ENCODE measurements around the gene TEX35.

The TEX35 gene

GRCh38 chr1:178530037-178530402, 17.1 kb downstream of the TEX35 start:
- ChIA-PET CTCF (interaction anchor here (1.5 kb wide), 1 partner anchor 231 kb away, joined by 4 read pairs; no protein-coding TSS in a partner anchor), POLR2A (interaction anchor here (0.6 kb wide), 1 partner anchor 12 kb away, joined by 3 read pairs; no protein-coding TSS in a partner anchor)
- TF ChIP-seq, protein P1, sequence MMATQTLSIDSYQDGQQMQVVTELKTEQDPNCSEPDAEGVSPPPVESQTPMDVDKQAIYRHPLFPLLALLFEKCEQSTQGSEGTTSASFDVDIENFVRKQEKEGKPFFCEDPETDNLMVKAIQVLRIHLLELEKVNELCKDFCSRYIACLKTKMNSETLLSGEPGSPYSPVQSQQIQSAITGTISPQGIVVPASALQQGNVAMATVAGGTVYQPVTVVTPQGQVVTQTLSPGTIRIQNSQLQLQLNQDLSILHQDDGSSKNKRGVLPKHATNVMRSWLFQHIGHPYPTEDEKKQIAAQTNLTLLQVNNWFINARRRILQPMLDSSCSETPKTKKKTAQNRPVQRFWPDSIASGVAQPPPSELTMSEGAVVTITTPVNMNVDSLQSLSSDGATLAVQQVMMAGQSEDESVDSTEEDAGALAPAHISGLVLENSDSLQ (IDR thresholded peaks at IDR 0.05), result no peak
- DNase-seq (ENCODE audit: extremely low spot score), result no peak

DNA sequence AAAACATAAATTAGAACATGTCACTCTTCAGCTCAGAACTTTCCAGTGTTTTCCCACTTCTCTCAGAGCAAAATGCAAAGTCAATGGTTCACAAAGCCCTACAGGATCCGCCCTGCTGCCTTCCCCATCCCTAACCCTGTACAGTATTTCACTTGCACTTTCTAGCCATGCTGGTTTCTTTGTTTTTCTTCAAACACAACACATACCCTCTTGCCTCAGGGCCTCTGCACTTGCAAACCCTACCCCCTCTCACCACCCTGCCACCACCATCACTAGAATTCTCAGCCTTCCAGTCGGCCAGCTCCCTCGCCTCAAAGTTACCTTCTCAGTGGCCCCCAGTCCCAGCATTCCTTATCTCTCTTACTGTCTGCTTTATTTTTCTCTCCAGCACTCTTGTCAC, 17.6 kb downstream of the TEX35 start:
- POLR2A ChIA-PET, result interaction anchor here (0.6 kb wide), 1 partner anchor 11 kb away, joined by 3 read pairs; no protein-coding TSS in a partner anchor
- DNase-seq (ENCODE audit: extremely low spot score), result no peak
- CTCF ChIA-PET, result interaction anchor here (1.5 kb wide), 1 partner anchor 231 kb away, joined by 4 read pairs; no protein-coding TSS in a partner anchor
- no peak for TF ChIP-seq SP1 (IDR thresholded peaks at IDR 0.05)
- no peak for TF ChIP-seq L3MBTL2 (conservative IDR thresholded peaks at IDR 0.05)
- no peak for TF ChIP-seq ZNF384 (IDR thresholded peaks at IDR 0.05)
- no peak for TF ChIP-seq LEF1 (IDR thresholded peaks at IDR 0.05; ENCODE audit: borderline replicate concordance)
- no peak for TF ChIP-seq FOXK2 (IDR thresholded peaks at IDR 0.05)
- no peak for TF ChIP-seq ARNT (IDR thresholded peaks at IDR 0.05)
- TF ChIP-seq HDGF (IDR thresholded peaks at IDR 0.05; ENCODE audit: borderline replicate concordance), result no peak
- TF ChIP-seq NFRKB (IDR thresholded peaks at IDR 0.05), result no peak
- no peak for TF ChIP-seq BHLHE40 (IDR thresholded peaks at IDR 0.05; ENCODE audit: borderline replicate concordance)
- no peak for TF ChIP-seq TARDBP (IDR thresholded peaks at IDR 0.05)
- TF ChIP-seq SUZ12 (IDR thresholded peaks at IDR 0.05), result no peak
- no peak for TF ChIP-seq FOXM1 (IDR thresholded peaks at IDR 0.05; ENCODE audit: borderline replicate concordance)
- TF ChIP-seq CTBP1 (IDR thresholded peaks at IDR 0.05; ENCODE audit: borderline replicate concordance), result no peak

DNA sequence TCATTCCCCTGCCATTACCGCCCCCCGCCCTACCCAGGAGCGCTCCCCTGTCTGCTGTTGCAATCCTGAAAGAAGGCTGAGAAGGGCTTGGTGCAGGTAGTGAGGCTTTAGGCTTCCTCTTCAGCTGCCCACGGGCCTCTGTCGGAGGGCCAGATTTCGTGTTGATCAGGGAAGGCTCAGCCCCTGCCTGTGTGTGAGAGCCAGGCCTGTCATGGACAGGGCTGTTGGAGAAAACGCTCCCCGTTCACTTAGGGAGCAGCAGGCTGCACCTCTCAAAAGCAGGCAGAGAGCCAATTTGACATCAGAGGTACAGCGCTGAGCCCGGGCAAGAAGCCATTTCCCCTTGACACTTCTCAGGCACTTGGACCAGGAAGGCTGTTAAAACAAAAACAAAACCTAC, 19.0 kb downstream of the TEX35 start:
- TF ChIP-seq LEF1 (IDR thresholded peaks at IDR 0.05; ENCODE audit: borderline replicate concordance), result no peak
- TF ChIP-seq HDGF (IDR thresholded peaks at IDR 0.05; ENCODE audit: borderline replicate concordance), result no peak
- no peak for TF ChIP-seq SUZ12 (IDR thresholded peaks at IDR 0.05)
- TF ChIP-seq, protein P1 (IDR thresholded peaks at IDR 0.05), result no peak
- no peak for TF ChIP-seq FOXA1 (IDR thresholded peaks at IDR 0.05)
- TF ChIP-seq TARDBP (IDR thresholded peaks at IDR 0.05), result no peak
- no peak for TF ChIP-seq ARNT (IDR thresholded peaks at IDR 0.05)
- TF ChIP-seq SP1 (IDR thresholded peaks at IDR 0.05), result no peak
- no peak for TF ChIP-seq NFRKB (IDR thresholded peaks at IDR 0.05)
- no peak for TF ChIP-seq FOXK2 (IDR thresholded peaks at IDR 0.05)
- no peak for TF ChIP-seq L3MBTL2 (conservative IDR thresholded peaks at IDR 0.05)
- DNase-seq (ENCODE audit: extremely low spot score), result no peak
- ChIA-PET POLR2A (no interaction called here), CTCF (interaction anchor here (0.6 to 1.9 kb wide), 6 partner anchors 63 to 584 kb away, joined by 3 to 13 read pairs (median 4); no protein-coding TSS in a partner anchor)

DNA sequence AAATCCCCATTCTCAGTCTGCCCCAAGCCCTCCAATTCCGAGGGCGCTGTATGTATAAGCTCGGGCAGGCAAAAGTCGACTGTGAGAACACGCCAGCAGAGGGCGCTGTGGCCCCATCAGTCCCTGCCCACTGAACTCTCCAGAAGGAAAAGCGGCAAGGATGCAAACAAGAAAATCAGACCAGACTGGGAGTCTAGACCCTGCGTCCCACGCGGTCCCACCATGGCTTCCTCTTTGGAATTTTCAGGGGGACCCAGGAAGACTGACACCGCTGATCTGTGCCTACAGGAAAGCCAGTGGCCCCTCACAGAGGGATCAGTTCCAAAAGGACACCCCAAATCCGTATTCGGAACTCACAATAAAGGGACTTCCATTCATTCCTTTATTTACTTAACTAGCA, 19.5 kb downstream of the TEX35 start:
- peak; percentile 93 for DNase-seq (ENCODE audit: extremely low spot score)
- TF ChIP-seq ARNT (IDR thresholded peaks at IDR 0.05), result no peak
- no peak for TF ChIP-seq TARDBP (IDR thresholded peaks at IDR 0.05)
- no peak for TF ChIP-seq ELF4 (IDR thresholded peaks at IDR 0.05)
- peak; percentile 58 for TF ChIP-seq L3MBTL2 (conservative IDR thresholded peaks at IDR 0.05)
- no peak for TF ChIP-seq LEF1 (IDR thresholded peaks at IDR 0.05; ENCODE audit: borderline replicate concordance)
- ChIA-PET POLR2A (interaction anchor here (1.4 kb wide), 1 partner anchor 10 kb away, joined by 3 read pairs; no protein-coding TSS in a partner anchor), CTCF (interaction anchor here (0.6 to 1.9 kb wide), 11 partner anchors 10 to 584 kb away, joined by 3 to 13 read pairs (median 4); no protein-coding TSS in a partner anchor)

DNA sequence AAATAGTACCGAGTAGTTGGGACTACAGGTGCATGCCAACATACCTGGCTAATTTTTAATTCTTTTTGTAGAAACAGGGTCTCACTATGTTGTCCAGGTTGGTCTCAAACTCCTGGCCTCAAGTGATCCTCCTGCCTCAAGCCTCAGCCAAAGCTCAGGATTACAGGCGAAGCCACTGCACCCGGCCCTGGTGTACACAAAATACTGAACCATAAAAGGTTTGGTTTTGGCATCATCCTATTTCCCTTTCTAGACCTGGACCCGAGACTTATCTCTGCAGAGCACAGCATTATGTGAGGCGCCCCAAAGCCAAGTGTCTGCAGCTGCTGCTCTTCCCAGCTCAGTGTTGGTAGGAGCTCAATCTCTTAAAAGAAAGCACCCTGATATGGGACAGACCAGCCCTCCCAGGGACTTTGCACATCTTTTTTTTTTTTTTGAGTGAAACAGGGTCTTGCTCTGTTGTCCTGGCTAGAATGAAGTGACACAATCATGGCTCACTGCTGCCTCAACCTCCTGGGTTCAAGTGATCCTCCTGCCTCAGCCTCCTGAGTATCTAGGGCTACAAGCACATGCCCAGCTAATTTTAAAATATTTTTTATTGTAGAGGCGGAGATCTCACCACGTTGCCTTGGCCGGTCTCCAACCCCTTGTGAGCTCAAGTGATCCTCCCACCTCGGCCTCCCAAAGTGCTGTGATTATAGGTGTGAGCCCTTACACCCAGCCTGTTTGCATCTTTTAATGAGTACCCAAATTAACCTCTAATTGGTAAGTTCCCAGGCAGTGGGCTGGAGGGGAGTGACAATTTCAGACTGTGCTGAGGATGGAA, 20.4 kb downstream of the TEX35 start:
- POLR2A ChIA-PET, result interaction anchor here (1.4 kb wide), 1 partner anchor 9 kb away, joined by 3 read pairs; no protein-coding TSS in a partner anchor
- no peak for TF ChIP-seq NFRKB (IDR thresholded peaks at IDR 0.05)
- TF ChIP-seq ELF4 (IDR thresholded peaks at IDR 0.05), result no peak
- no peak for TF ChIP-seq SP1 (IDR thresholded peaks at IDR 0.05)
- TF ChIP-seq LEF1 (IDR thresholded peaks at IDR 0.05; ENCODE audit: borderline replicate concordance), result no peak
- TF ChIP-seq SUZ12 (IDR thresholded peaks at IDR 0.05), result no peak
- no peak for TF ChIP-seq CTBP1 (IDR thresholded peaks at IDR 0.05; ENCODE audit: borderline replicate concordance)
- no peak for TF ChIP-seq ARNT (IDR thresholded peaks at IDR 0.05)
- TF ChIP-seq ZNF384 (IDR thresholded peaks at IDR 0.05), result no peak
- CTCF ChIA-PET, result interaction anchor here (0.6 to 1.9 kb wide), 11 partner anchors 9 to 469 kb away, joined by 3 to 13 read pairs (median 5); no protein-coding TSS in a partner anchor
- no peak for DNase-seq (ENCODE audit: extremely low spot score)

GRCh38 chr1:178534137-178534868, 21.4 kb downstream of the TEX35 start:
- TF ChIP-seq FOXM1 (IDR thresholded peaks at IDR 0.05; ENCODE audit: borderline replicate concordance), result no peak
- TF ChIP-seq HDGF (IDR thresholded peaks at IDR 0.05; ENCODE audit: borderline replicate concordance), result no peak
- no peak for TF ChIP-seq ELF4 (IDR thresholded peaks at IDR 0.05)
- no peak for TF ChIP-seq ARNT (IDR thresholded peaks at IDR 0.05)
- no peak for TF ChIP-seq LEF1 (IDR thresholded peaks at IDR 0.05; ENCODE audit: borderline replicate concordance)
- no peak for TF ChIP-seq L3MBTL2 (conservative IDR thresholded peaks at IDR 0.05)
- no peak for TF ChIP-seq SP1 (IDR thresholded peaks at IDR 0.05)
- TF ChIP-seq FOXA1 (IDR thresholded peaks at IDR 0.05), result no peak
- TF ChIP-seq NFRKB (IDR thresholded peaks at IDR 0.05), result no peak
- no peak for TF ChIP-seq CTBP1 (IDR thresholded peaks at IDR 0.05; ENCODE audit: borderline replicate concordance)
- CTCF ChIA-PET, result interaction anchor here (0.7 to 1.4 kb wide), 2 partner anchors 30 to 436 kb away, joined by 3 to 10 read pairs; no protein-coding TSS in a partner anchor
- POLR2A ChIA-PET, result interaction anchor here (1.4 kb wide), 1 partner anchor 8 kb away, joined by 3 read pairs; no protein-coding TSS in a partner anchor
- DNase-seq (ENCODE audit: extremely low spot score), result no peak
